Myocyte (in vitro differentiated cells): Measurements from ENCODE around the gene OR2V2. TPM values are rescaled to one million over a fixed set of nuclear protein-coding genes. Genes with fewer than 3 reads are reported as not detected.
"Not testable (repeated sequence)": the region's sequence is repeated elsewhere in the genome, so short reads cannot be mapped to it uniquely, and the experiment has no call there.

Source experiments
- DNase-seq: peaks from one replicate; pipeline ENCODE4 v3.0.0-alpha.2; 2012; ENCODE audit warnings: low read depth
- total RNA-seq: library from RNA; depleted of rRNA; stranded (reverse); fragments of >200 nt; gene quantifications from 2 replicates; pipeline ENCODE4 v1.2.3, GENCODE V29; 2014

OR2V2 gene
- total RNA-seq, 1 donor from 2014 or later = not detected

DNA sequence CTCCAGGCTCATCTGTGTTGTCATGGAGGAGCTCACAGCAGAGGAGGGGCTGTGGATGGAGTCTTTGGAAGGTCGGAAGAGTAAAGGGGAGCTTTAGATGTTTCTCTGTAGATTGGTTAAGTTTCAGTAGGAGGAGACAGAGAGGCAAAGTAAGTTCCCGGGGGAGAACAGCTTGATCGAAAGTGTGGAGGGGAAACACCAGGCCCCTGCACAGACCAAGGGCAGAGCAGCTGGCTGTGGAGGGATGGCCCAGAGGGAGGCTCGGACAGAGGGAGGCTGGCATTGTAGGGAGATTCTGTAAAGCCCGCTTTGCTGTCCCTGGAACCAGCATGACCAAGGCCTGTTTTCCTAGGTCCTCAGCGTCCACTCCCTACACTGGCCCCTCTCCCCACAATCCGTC lies 5.3 kb upstream of the OR2V2 start:
- no peak for DNase-seq

DNA sequence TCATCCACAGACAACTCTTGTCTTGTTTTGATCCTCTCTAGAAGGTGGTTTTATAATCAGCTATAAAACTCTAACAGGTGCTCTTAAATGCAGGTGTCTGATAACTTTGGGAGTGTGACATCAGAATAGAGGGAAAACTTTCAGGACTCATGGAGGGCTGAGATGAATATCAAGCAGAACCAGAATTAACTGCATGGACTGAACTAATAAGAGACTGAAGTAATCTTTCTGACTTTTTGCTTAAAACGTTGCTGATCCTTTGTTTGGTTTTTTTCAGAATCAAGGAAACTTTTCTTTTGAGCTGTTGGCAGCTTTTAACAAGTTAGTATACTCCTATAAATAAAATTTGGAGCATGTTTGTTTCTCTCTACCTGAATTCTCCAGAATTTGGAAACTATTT lies 2.3 kb upstream of the OR2V2 start:
- no peak for DNase-seq

DNA sequence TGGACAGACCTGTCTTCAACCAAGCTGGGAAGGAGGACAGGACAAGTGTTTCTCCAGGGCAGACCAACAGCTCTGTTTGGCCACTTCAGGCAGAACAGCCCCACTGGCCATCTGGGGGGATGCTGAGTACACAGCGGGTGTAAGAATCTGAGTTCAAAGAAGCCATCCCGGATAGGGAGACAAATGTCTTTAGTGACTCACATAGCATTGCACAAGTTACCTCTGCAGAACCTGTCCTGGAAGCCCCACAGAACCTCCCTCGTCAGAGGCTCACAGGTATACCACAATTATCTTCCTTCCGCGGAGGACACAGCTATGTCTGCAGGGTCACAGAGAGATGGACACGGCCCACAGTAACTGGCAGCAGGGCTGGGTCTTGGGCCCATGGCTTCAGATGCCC lies 2.0 kb downstream of the OR2V2 start:
- DNase-seq = no peak

DNA sequence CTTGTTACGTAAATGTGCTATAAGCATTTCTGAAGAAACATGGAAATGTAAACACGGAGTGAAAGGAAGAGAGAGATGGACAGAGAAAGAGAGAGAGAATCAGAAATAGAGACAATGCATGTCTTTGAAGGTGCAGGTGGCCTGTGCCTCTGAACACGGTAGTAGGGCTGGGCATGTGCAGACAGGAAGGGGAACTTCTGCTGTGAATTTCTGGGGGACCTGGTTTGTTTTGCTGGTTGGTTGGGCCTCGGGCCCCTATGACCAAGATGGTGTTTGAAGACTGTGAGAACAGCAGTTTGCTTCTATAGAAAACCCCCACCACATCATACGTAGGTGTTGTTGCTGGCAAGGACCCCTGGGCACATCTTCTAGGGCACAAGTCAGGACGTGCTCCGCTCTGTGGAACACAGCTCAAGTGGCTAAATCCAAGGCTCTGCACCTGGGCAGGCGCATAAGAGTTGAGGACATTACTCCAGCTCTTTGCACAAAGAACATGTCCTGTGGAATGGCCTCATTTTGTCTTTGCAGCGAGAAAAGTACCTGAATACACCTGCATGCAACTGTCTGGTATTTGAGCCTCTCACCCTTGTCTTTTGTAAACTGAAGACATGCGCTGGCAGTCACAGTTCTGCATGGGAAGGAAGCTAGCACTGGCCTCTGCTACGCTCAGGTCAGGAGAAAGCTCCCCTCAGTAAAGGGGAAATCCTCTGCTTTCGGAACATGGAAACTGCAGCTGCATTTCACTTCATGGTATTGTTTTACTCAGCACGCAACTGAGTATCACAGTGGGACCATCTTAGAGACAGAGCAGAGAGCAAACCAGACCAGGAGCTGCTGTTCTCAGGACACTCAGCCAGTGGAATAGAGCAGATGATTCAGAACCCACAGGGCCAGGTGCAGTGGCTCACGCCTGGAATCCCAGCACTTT lies 2.7 kb downstream of the OR2V2 start:
- no peak for DNase-seq

DNA sequence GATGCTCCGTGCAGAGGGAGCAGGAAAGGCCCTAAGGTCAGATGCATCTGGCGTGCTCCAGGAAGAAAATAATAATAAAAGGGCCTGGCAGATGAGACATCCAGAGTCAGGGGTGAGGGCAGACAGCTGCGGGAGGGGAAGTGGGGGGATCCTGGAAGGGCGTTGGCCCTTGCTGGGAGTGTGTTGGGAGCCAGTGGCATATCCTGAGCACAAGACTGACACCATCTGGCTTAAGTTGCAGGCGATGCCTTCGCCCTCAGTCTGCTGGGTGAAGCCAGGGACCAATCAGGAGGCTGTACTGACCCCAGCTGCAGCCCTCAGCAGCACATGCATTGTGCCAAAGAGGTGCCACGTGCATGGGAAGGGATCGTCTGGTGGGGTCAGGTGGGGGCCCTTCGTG lies 3.8 kb downstream of the OR2V2 start:
- no peak for DNase-seq

DNA sequence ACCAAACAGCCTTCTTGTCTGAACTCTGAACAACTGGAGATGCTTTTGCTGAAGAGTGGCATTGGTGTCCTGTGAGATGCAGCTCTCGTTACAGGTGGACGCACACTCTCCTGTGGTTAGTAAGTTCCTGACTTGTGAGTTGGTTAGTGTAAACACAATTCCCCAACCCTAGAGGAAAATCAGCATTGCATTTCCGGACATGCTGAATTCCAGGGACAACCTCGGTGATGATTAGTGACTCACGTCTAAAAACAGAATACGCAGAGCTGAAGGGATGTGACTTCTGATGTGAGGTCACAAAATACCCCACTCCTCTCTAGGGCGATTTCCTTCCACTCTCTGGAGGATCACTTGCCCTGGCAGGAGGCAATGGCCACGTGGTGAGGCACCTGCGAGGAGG lies 5.0 kb downstream of the OR2V2 start:
- DNase-seq = no peak

DNA sequence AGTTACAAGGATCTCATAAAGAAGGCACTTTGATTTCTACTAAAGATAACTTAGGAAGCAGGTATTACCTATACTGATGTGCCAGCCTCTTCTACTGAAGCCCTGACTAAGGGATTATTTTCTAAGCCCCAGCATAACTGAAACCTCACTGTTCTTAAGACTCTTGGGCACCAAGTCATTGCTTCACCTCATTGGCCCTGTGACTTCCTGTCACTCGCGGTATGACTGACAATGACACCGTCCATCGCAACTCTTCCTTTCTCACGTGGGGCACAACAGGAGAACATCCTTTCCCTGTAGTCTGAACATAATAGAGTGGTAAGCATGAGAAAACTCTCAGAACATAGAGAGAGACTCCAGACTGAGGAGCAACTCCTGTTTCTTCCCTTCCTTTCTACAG lies 6.4 kb downstream of the OR2V2 start:
- no peak for DNase-seq

DNA sequence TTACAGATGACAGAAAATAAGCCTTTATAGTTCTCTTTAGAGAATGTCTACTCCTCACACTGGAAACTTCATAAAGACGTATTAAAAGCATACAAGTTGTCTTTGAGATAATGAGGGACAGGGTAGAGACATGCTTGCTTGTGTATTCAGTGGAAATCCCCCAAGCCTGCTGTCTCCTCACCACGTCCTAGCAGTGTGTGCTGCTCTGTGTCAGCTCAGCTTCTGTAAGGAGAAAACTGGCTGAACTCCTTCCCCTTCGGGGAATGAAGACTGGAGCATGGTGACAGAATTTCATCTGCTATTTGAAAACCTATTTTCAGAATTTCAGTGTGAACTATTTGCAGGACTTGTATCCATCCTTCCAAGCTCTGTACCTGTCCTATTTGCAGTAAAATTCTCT lies 9.4 kb downstream of the OR2V2 start:
- DNase-seq = no peak

DNA sequence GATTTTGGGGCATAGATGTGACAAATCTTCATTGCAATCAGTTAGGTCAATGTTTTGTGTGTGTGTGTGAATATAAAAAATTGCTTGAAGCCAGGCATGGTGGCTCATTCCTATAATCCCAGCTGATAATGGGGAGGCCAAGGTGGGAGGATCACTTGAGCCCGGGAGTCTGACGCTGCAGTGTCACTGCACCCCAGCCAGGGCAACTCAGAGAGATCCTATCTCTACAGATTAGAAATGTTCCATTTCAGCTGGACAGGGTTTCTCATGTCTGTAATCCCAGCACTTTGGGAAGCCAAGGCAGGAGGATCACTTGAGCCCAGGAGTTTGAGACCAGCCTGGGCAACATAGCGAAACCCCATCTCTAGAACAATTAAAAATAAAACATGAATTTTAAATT lies 11.5 kb downstream of the OR2V2 start:
- DNase-seq = no peak

DNA sequence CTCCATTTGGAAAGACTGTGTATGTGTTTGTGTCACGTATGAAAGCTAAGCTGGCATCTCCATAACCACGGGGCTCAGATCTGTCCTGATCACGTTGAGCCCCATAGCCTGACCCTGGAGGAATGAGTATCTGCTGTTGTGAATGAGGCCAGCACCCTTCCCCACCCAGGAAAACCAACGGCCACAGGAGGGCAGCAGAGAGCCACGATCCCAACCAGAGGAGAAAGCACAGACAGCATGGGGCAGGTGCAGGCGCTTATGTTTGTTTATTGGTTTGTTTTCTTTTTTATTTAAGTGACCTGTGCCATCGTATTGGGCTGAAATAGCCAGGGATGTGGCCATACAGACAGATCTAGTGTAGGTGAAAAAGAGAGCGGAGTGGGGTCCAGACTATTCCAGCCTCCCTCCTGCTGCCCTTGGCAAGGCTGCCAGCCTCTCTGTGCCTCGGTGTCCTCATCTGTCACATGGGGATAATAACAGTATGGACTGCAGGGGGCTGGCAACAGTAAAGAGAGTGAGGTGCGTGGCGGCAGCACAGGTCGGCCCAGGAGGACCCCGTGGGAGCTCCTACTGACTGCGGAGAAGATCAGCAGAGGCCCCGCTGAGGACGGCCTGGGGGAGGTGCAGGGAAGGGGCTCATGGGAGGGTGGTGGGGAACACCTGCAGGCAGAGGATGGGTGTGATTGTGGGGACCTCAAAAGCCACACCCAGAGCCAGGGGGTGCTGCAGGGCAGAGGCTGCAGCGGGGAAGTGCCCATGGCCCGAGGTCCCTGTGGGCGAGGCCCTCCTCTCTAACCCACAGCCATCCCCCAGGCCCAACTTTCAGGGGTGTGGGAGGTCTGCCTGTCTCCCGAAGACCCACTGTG lies 12.1 kb downstream of the OR2V2 start:
- DNase-seq = peak; percentile 88

DNA sequence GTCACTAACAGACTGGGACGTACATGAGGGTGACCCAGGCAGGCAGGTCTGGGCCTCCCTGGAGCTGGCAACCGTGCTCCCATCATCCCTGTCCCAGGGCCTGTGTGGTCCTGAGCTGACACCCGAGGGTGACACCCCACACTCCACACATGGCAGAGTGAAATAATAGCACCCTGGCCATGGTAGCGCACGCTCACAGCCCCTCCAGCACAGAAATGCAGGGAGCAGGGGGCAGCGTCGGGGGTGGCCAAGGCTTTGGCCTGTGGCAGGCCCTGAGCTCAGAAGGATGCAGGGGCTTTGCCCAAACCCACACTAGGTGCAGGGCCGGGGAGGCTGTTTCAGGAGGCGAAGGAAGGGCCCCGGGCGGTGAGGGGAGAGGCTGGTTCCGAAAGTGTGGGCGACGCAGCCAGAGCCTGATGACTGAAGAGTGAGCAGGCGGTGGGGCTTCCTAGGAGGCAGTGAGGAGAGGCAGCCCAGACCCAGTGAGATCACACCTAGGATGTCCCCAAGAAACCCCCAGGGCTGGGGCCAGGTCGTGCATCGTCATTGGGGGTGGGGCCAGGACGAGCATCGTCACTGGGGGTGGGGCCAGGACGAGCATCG lies 12.9 kb downstream of the OR2V2 start:
- no peak for DNase-seq

DNA sequence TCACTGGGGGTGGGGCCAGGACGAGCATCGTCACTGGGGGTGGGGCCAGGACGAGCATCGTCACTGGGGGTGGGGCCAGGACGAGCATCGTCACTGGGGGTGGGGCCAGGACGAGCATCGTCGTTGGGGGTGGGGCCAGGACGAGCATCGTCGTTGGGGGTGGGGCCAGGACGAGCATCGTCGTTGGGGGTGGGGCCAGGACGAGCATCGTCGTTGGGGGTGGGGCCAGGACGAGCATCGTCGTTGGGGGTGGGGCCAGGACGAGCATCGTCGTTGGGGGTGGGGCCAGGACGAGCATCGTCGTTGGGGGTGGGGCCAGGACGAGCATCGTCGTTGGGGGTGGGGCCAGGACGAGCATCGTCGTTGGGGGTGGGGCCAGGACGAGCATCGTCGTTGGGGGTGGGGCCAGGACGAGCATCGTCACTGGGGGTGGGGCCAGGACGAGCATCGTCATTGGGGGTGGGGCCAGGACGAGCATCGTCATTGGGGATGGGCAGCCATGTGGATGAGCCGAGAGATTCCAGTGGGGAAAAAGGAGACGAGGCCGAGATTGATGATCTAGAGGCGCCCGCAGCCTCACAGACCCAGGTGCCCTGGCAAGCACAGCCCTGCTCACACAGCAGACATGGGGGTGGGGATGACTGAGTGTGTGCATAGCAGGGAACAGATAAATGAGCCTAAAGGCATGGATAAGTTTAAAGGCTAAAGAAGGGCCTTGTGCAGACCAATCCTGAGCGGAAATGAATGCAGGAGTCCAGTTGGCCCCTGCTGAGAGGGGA lies 13.6 kb downstream of the OR2V2 start:
- not testable (repeated sequence) for DNase-seq

DNA sequence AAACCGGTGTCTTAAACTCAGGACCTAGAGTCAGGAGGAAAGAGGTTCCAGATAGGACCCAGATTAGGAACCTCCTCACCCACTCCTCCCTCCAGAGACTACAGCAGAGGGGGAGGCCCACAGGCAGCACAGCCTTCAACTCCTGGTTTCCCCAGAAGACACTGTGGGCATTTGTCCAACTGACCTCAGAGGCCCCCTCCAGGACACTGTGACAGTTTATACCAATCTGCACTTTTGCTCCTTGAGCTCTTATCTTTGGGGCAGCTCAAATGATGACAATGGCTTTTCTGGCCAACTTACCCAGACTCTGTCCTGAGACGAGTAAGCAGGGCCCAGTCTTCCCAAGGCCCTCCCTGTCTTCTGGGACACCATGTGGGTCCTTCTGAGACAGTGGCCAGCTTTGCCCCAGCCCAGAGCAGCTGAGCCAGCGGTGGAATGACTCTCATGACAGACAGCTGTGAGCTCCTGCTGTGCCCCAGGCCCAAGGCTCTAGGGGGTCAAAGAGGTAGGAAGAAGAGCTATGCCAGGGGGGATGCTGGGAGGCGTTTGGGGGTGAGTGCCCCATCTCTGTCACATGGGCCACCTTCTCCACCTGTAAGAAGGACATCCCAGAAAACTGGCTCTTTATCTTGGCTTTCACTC lies 14.3 kb downstream of the OR2V2 start:
- DNase-seq = no peak

DNA sequence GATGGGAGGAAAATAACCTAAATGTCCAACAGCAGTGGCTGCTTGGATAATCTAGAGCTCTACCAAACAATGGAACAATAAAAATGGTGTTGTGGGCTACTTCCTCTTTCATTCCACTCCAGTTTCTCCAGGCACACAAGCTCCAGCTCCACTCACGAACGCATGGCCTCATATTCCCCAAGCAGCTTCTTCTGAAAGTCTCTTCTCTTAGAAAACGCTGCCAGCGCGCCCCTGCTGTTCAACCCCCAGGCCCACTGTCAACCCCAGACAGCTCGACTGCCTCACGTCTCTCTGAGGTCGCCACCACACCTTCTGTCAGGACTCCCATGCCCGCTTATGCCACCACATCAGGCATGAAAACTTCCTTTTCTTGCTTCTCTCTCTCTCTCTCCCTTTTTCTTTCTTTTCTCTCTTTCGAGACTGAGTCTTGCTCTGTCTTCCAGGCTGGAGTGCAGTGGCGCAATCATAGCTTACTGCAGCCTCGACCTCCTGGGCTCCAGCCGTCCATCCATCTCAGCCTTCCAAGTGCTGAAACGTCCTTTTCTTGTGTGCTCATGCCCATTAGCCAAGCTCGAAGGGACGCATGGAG lies 16.2 kb downstream of the OR2V2 start:
- no peak for DNase-seq

DNA sequence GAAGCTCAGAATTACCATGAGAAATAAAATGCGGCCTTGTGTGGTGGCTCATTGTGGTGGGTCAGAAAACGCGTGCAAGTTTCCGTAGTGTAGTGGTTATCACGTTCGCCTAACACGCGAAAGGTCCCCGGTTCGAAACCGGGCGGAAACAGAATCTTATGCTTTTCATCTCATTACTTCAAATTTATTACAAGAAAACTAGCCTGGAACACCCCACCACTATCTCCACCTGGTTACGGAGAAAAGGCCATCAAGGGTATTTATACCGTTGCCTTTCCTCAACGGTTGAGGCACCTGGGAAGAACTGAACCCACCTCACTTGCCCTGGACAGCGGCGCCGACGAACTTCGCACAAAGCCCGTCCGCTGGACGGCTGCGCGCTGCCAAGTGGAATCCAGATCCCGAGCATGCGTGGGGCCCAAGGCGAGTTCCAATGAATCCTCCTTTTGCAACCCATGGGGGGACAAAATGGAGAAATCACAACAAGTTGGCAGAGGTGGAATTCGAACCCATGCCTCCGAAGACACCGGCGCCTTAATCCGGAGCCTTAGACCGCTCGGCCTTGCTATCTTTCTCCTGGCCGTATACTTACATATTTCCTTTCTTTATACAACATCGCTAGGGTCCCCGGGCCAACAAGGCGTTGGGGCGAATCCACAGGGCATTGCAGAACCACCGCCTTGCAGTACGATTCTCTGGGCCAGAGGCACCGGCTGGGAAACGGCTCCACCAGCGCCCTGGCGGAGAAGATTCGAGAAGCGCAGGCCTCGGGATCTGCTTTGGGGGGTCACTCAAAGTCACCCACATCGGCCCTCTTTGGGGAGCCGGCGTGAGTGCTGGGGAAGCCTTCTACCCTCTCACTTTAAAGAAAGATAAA lies 16.9 kb downstream of the OR2V2 start:
- no peak for DNase-seq

DNA sequence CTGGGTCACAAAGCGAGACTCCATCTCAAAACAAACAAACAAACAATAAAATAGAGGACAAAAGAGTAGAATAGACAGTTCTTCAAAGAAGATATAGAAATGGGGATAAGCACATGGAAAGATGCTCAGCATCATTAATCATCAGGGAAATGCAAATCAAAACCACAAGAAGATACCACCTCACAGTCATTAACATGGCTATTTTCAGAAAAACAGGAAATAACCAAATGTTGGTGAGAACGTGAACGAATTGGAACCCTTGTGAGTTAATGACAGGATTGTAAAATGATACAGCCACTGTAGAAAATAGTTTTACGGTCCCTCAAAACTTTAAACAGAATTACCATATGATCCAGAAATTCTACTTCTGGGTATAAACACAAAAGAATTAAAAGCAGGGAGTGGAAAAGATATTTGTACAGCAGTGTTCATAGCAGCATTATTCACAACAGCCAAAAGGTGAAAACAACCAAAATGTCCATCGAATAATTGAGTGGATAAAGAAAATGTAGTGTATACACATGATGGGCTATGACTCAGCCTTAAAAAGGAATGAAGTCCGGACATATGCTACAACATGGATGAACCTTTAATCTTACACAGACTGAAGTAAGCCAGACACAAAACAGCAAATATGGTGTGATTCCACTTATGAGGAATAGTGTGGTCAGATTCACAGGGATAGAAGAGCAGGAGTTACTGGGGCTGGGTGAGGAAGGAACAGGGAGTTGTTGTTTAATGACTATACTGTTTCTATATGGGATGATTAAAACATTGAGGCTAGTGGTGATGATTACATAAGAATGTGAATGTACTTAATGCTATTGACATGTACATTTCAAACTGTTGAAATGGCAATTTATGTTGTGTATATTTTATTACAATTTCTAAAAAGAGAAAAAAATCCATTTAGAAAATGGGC lies 19.7 kb downstream of the OR2V2 start:
- DNase-seq = no peak

DNA sequence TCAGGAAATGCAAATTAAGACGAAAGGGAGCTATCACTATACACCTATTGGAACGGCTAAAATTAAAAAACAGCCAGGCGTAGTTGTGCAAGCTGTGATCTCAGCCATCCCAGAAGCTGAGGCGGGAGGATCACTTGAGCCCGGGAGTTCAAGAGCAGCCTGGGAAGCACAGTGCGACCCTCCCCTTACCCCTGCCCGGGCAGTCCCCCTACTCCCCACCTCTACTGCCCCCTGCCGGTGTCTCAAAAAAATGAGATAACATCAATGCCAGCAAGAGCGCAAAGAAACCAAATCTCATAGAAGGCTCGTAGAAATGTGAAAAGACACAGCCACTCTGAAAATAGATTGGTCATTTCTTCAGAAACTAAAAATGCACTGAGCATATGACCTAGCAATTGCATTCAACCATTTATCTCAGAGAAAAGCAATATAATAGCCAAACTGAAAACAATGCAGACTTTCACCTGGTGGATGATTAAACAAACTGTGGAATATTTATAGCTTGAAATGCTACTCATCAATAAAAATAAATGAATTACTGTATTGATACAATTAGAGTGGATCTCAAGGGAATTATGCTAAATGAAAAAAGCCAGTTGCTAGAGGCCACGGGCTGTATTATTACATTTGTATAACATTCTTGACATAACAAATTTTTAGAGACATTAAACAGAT lies 20.6 kb downstream of the OR2V2 start:
- no peak for DNase-seq
